T-helper 1 cell treated with Interleukin-12 subunit alpha and Interleukin-12 subunit beta and Interleukin-4 antibody, amounts not matched to agents 30 ng/mL and 1 ng/mL, for 36 hours (primary cell): ENCODE results near the gene PGM3. TPM values are rescaled to one million over a fixed set of nuclear protein-coding genes. Genes with fewer than 3 reads are reported as not detected.

Experiments
- intact Hi-C: fragments of 100-400 bp; cut with micrococcal nuclease; formaldehyde crosslinking; loops from one replicate; pipeline ENCODE4 v1.15.1; 2024
- total RNA-seq: library from RNA; stranded (reverse); gene quantifications from 2 replicates; pipeline ENCODE4 v1.2.3, GENCODE V29; 2022

Gene PGM3, protein sequence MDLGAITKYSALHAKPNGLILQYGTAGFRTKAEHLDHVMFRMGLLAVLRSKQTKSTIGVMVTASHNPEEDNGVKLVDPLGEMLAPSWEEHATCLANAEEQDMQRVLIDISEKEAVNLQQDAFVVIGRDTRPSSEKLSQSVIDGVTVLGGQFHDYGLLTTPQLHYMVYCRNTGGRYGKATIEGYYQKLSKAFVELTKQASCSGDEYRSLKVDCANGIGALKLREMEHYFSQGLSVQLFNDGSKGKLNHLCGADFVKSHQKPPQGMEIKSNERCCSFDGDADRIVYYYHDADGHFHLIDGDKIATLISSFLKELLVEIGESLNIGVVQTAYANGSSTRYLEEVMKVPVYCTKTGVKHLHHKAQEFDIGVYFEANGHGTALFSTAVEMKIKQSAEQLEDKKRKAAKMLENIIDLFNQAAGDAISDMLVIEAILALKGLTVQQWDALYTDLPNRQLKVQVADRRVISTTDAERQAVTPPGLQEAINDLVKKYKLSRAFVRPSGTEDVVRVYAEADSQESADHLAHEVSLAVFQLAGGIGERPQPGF
- 16.1 and 20.2 TPM in 2 replicates for total RNA-seq

DNA sequence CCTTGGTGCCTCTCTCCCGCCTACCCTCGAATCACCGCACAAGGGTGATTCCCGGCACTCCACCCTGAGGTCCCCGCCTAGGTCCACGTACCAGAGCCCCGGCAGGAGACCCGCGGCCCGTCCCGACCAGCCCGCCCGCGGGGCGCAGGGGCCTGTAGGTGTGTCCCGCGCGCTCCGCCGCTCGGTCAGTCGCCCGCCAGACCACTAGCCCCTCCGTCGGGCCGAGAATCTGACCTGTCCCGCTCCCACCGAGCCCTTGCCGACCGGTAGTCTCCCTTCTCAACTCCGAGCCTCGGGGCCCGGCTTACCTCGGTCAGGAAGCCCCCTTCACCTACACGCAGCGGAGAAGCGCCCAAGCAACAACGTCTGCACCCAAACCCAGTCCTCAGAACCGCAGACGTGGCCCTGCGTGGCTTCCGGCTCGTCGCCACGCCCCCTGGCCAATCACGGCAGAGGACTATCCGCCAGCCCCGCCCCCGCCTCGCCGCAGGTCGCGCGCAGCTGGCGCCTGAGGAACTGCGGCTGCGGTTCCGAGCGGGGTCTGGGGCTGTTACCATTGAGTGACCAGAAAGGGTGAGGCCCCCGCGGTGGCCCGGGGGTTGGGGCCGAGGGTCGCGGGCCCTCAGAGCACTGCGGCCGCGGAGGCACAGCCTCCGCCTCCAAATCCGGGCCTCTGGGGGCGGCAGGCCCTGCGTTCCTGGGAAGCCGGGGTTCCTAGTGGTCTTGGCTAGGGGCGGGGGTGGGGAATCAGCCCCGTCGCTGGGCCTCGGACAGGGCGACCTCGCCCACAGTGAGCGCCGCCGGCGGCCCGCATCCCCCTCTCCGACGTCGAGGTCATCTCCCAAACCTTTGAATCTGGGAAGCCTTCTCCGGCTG is at the start of gene PGM3, which contains the start of gene RWDD2A:
PGM3 (minus strand) TSS at position 395 of the 876 bp plus-strand sequence. CDS start 2,253 bp downstream, outside the sequence.
RWDD2A (plus strand) TSS at position 487 of the 876 bp plus-strand sequence. CDS start 1,095 bp downstream, outside the sequence.
- intact Hi-C loops: loop anchor here (1.0 to 5.0 kb wide), 6 partner anchors 22 to 1441 kb away; partner anchors contain the start of genes CEP162, CYB5R4, DOP1A and IBTK

DNA sequence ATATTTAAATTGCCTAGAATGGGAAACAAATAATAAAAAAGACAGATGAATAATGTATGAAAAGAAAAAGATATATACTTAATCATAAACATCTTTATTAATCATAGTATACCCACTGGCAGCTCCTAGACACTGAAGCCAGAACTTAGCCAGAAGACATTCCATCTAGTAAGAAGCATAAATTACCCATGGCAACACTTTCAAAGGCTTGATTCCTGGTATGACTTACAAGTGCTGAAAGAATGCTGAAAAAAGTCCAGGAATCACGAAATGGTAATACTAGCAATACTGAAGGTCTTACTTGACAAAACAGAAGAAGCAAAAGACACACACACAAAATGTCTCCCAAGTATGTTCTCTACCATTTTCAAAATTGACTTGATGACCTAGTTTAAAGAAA is 38.1 kb upstream of the PGM3 start:
- intact Hi-C loops: no loop called here

DNA sequence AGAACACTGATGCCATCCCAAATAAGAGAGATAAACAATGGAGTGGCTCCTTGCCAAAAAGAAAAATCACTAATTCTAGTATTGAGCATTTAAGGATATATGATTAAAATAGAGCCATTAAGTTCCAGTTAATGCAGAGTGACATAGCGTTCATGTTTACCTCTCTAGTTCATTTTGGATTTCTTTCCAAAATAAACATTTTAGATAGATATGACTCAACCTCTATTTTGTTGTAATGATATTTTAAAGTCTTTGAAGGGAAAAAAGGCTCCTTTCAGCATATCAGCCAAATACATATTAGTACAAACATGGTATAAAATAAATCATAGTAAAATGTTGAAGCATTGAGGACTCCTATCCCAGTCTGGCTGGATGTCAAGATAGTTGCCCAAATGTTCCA is 33.5 kb upstream of the PGM3 start:
- intact Hi-C loops: no loop called here

DNA sequence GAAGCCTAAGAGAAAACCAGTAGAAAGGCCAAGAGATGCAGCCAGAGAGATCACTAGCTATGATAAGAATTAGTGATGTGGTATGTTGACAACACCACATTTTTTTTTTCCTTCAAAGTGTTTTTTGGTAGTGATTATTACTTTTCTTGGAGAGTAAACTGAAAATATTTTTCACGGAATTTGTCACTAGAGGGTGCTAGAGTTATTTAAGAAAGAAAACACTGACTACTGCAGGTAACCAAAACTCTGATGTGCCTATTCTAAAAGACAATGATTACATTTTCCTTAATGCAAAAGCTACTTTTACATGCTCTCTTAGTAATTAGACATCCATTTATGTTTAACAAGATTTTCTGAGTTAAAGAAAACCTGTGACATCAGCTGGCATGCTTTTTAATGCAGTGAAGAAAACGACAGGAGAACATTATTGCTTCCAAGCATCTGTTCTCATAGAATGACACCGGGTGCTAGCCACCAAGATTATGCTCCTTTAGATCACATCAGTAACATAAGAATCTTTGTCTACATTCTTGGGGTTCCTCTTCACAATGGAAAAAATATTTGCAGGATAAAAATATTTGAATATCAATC is 28.9 kb upstream of the PGM3 start:
- intact Hi-C loops: loop anchor here (1.0 kb wide), 3 partner anchors 293 to 1006 kb away; no protein-coding TSS in a partner anchor

DNA sequence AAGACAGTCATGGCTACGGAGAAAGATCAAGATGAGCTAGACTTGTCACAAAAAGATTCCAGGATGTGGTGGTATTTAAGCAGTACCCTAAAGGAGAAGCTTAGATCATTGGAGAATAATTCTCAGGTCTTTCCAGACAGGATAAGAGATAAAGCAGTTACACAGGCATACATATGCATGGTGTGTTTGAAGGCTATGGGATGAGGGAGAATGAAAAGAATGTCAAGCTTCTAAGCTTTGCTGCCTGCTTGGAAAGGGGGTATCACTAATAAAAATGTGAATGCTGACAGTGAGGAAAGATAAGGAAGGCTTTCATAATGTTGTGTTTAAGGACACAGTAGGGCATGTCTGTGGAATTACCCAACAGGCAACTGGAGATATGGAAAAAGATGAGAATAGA is 28.2 kb upstream of the PGM3 start:
- intact Hi-C loops: no loop called here

DNA sequence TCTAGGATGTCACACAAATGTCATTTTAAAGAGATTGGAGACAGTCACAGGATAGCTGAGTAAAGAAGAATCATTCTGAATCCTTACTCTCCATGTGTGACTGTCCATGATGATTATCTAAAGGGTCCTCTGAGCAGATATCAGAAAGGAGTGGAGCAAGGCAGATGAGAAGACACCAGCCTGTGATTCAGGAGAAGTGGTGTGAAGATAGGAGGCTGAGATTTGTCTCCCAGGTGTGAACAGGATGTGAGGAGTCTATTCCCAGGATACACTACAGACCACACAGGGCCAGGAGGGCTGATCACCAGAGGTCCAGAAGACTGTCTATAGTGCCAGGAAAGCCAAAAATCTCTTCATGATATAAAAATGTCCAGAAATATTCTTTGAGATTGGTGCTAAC is 27.1 kb upstream of the PGM3 start:
- intact Hi-C loops: no loop called here

DNA sequence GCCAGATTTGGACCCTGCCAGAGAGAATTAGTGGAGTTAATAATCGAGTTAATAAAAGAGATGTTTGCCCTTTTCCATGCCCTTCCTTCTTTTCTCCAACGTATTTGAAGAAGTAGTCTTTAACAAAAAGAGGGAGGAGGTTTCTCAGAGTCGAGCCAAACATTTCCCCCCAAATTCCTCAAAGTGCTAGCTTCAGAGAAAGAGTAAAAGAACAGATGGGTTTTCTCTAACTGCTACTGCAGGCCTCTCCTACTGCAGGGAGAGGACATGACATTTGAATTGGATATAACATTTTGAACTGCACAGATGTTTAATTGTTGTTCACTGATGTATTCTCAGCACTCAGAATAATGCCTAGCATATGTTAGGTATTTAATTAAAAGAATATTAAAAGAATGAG is 25.6 kb upstream of the PGM3 start:
- intact Hi-C loops: no loop called here

DNA sequence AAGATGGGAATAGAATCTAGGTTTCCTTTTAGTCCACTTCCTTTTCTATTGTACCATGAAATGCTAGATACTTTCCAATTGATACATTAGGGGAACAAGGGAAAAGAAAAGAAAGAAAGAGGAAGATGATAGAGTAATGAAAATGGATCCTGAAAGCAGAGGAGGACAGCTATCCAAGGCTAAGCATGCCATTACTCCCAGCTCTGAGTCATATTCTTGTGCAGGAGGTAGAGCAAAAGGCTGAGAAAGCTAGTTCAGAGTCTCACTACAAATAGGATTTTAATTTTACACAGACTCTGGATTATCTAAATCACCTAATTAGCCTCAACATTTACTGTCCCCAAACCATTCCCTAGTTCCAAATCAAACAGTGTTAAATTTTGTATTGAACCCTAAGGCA is 23.7 kb upstream of the PGM3 start:
- intact Hi-C loops: no loop called here

DNA sequence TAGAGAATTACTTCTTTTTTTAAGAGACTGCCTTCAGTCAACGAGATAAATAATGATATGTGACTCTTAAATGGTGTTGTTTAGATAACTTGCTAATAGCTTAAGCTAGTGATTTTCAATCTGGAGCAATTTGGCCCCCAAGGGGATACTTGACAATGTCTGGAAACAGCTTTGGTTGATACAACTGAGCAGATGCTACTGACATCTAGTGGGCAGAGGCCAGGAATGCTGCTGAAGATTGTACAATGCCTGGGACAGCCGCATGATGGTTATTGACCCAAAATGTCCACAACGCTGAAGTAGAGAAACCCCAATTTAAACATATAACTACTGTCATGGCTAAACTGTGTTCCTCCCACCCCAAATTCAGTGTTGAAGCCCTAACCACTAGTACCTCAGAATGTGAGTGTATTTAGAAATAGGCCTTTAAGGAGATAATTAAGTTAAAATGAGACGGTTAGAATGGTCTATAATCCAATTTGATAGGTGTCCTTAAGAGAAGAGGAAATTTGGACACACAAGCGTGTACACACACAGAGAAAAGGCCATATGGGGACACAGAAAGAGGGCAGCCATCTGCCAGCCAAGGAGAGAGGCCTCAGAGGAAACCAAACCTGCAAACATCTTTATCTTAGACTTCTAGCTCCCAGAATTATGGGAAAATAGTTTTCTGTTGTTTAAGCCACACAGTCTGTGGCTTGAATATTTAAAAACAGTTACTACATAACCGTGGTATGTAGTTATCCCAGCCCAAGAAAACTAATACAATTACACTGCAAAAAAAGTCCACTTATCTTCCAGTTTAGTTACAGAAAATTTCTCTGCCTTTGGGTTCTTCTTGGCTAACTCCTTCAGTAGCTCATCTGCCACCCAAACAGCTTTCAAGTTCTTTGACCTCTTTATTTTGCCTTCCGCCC is 22.3 kb upstream of the PGM3 start:
- intact Hi-C loops: loop anchor here (1.0 to 2.0 kb wide), 5 partner anchors 22 to 969 kb away; partner anchors contain the start of genes DOP1A, IBTK, PGM3 and RWDD2A

DNA sequence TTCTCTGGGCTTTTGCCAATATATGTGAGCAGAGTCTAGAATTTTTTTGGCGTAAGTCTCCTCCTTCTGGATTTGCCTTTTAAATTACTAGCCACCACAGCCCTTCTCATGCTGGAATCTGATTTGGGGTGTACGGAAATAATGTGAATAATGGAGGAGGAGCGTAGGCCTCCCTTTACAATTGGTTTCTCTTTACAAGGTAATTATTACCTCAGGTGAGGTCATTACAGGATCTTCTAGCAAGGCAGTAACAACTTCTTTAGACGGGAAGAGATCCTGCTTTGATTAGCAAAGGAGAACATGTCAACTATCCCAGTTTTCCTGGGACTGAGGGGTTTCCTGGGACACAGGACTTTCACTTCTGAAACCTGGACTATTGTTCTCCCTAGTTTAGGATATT is 9.0 kb upstream of the PGM3 start:
- intact Hi-C loops: no loop called here

DNA sequence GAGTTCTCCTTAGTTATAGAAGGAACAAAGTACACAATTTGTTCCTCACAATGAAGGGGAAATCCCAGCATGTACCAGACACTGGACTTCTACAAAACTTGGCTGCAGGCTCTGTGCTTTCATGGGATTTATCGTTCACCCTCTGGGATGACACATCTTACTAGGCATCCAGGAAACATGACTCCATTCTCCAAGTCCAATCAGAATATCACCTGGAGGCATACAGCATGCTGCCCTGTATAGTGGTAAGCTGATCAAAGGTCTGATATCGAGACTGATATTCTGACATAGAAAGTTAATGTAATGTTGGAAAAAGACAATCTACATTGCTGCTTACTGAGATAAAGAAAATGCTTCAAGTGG is 6.8 kb upstream of the PGM3 start:
- intact Hi-C loops: no loop called here

DNA sequence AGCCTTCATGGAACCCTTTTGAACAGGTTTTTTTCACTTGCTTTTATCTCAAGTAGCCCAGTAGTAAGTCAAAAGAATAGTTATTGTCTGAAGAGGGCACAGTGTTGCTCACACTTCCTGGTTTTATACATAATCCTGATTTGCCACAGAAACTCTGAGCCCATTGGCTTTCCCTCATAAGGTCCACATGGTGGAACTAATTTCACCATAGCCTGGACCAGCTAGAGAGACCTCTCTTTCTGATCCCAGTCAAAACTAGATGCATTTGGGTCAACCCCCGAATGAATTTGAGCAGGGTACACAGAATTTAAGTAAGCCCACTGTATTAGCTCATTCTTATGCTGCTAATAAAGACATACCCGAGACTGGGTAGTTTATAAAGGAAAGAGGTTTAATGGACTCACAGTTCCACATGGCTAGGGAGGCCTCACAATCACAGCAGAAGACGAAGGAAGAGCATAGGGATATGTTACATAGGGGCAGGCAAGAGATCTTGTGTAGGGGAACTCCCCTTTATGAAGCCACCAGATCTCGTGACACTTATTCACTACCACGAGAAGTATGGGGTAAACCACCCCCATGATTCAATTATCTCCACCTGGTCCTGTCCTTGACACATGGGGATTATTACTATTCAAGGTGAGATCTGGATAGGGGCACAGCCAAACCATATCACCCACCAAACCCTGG is 6.3 kb upstream of the PGM3 start:
- intact Hi-C loops: no loop called here

DNA sequence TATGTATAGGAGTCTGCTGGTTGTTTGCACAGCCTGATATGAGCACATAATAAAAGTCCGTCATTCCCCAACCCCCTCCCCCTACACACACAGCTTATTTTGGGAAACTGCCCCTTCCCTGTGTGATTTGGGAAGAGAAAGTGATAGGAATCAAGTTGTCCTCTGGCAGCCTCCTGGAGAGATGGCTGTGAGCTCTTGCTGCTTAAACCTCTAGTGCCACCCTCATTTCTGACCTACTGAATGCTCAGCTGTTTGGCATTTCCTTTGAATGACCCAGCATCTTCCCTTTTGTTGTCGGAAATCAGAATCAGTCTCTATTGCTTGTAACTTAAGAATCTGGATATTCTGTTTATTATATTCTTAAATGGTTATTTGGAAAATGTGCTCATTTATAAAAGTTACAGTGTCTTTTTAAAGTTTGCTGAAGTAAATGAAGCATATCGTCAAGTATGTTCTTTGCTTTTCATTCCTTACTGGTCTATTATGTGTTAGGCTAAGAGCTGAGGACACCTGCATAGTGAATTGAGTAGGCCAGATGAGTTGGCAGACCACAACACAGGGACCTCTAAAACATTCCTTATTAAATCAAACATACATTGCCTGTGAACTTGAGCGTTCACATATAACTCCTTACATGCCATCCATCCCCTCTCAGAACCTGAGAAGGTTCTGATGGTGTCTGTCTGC is 5.6 kb upstream of the PGM3 start:
- intact Hi-C loops: no loop called here

DNA sequence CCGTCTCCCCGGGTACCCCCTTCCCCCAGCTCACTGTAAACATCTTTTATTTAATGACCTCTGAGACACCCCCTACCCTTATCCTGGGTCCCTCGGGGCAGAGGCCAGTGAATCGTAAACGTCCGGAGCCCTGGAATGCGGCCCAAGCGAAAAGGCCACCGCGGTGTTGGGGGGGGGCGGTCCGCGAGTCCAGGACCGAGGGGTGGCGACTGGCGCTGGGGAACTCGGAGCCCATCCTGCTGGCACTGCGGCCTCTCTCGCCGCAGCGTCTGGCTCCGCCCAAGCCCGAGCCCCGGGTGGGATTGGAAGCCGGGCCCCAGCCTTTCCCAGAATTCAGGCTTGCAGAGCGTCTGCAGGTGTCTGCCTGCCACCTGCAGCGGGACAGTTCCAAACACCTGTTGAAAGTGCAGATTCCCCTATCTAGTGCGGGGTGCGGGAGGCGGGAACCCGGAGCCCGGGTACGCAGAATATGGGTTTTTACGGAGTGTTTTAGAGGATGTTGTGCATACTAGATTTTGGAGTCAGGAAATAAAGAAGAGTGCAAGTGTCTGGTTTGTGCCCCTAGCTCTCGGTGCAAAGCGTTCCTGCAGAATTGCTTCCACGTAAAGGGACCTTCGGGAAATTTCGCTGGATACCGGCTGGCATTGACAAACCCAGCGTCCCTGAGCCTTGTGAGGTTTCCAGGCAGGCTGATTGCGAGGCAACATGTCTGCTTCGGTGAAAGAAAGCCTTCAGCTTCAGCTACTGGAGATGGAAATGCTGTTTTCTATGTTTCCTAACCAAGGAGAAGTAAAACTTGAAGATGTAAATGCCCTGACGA is 892 bp upstream of the PGM3 start:
- intact Hi-C loops: loop anchor here (1.0 to 5.0 kb wide), 6 partner anchors 21 to 1442 kb away; partner anchors contain the start of genes CEP162, CYB5R4, DOP1A and IBTK

DNA sequence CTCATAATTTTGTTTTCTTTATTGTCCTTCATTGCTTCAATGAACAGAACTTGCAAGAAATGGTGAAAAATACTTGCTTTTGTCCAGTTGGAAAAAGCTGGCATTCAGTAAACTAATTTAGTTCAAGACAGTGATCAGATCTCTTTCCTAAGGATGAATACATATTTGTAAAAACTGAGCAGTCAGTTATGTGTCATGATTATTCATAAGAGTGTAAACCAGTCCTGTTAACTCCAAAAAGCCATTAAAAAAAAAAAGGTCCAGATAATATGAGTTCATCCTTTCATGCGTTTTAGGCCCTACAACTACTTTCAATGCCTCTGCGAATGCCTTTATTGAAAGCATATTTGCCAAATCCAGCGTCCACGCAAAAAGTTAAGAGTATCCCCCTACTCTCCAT is 609 bp downstream of the PGM3 start:
- intact Hi-C loops: loop anchor here (5.0 kb wide), 1 partner anchor 1440 kb away; the partner anchor contains the start of gene TENT5A

DNA sequence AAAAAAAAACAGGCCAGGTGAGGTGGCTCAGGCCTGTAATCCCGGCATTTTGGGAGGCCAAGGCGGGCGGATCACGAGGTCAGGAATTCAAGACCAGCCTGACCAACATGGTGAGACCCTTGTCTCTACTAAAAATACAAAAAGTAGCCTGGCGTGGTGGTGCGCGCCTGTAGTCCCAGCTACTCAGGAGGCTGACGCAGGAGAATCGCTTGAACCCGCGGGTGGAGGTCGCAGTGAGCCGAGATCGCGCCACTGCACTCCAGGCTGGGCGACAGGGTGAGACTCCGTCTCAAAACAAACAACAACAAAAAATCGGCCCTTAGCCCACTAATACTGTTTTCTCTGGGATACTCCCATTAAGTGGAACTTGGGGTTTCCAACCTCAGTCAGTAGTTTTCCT is 1.1 kb downstream of the PGM3 start:
- intact Hi-C loops: loop anchor here (5.0 kb wide), 1 partner anchor 1440 kb away; the partner anchor contains the start of gene TENT5A

DNA sequence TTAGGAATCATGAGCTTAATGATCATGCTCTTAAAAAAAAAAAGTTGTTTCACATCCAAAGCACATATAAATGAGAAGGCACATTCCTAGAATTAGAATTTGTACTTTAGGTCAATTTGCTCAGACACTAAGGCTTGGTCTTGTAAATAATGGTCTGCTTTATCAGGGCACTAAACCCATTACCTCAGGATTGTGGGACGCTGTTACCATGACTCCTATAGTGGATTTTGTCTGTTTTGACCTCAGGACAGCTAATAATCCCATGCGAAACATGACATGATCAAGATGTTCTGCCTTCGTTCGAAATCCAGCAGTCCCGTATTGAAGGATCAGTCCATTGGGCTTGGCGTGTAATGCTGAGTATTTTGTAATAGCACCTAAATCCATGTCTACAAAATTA is 2.4 kb downstream of the PGM3 start:
- intact Hi-C loops: loop anchor here (5.0 kb wide), 1 partner anchor 1438 kb away; the partner anchor contains the start of gene TENT5A

DNA sequence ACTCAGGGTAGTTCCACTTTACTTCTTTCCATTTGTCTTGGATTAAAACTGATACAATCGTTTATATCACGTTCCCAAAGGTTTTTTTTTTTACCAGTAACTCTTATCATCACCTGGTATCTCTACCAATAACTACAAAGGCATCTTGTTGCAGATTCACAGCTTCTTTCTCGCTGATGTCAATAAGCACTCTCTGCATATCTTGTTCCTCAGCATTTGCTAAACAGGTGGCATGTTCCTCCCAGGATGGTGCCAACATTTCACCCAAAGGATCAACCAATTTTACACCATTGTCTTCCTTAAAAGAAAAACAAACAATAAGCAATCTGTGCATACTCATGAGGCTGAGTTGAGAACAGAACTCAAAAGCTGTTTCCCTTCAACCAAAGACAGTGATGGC is 4.6 kb downstream of the PGM3 start:
- intact Hi-C loops: no loop called here
